ENCODE measurements around the gene CREBRF.

Gene CREBRF

GRCh38 chr5:173033923-173034322 lies 22.2 kb upstream of the CREBRF start:
- H3K27ac ChIP-seq (replicated peaks), result no peak overlapping the region
- TF ChIP-seq GABPA (IDR thresholded peaks at IDR 0.05; ENCODE audit: low read depth) (no peak), CTCF (IDR thresholded peaks at IDR 0.05; ENCODE audit: insufficient read depth, low read length) (no peak), POLR2AphosphoS5 (IDR thresholded peaks at IDR 0.05; ENCODE audit: low read depth) (no peak), SPI1 (IDR thresholded peaks at IDR 0.05; ENCODE audit: borderline replicate concordance, low read depth) (no peak)
- TF ChIP-seq, protein P1, sequence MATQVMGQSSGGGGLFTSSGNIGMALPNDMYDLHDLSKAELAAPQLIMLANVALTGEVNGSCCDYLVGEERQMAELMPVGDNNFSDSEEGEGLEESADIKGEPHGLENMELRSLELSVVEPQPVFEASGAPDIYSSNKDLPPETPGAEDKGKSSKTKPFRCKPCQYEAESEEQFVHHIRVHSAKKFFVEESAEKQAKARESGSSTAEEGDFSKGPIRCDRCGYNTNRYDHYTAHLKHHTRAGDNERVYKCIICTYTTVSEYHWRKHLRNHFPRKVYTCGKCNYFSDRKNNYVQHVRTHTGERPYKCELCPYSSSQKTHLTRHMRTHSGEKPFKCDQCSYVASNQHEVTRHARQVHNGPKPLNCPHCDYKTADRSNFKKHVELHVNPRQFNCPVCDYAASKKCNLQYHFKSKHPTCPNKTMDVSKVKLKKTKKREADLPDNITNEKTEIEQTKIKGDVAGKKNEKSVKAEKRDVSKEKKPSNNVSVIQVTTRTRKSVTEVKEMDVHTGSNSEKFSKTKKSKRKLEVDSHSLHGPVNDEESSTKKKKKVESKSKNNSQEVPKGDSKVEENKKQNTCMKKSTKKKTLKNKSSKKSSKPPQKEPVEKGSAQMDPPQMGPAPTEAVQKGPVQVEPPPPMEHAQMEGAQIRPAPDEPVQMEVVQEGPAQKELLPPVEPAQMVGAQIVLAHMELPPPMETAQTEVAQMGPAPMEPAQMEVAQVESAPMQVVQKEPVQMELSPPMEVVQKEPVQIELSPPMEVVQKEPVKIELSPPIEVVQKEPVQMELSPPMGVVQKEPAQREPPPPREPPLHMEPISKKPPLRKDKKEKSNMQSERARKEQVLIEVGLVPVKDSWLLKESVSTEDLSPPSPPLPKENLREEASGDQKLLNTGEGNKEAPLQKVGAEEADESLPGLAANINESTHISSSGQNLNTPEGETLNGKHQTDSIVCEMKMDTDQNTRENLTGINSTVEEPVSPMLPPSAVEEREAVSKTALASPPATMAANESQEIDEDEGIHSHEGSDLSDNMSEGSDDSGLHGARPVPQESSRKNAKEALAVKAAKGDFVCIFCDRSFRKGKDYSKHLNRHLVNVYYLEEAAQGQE (IDR thresholded peaks at IDR 0.05; ENCODE audit: insufficient replicate concordance, low read depth), result no peak
- no peaks in the 10 kb centered on the region for H3K27me3 ChIP-seq (ENCODE audit: insufficient read depth, poor library complexity, severe bottlenecking)

GRCh38 chr5:173035904-173036707 lies 20.0 kb upstream of the CREBRF start:
- no peak for DNase-seq (ENCODE audit: low read depth in 1 of 2, low spot score in 1 of 2)
- TF ChIP-seq GABPA (IDR thresholded peaks at IDR 0.05; ENCODE audit: low read depth) (no peak), POLR2AphosphoS5 (IDR thresholded peaks at IDR 0.05; ENCODE audit: low read depth) (no peak; the same call in 1 of the 2 replicates), CTCF (IDR thresholded peaks at IDR 0.05; ENCODE audit: insufficient read depth, low read length) (no peak), SPI1 (IDR thresholded peaks at IDR 0.05; ENCODE audit: borderline replicate concordance, low read depth) (no peak)
- TF ChIP-seq, protein P1 (IDR thresholded peaks at IDR 0.05; ENCODE audit: insufficient replicate concordance, low read depth), result no peak
- Histone ChIP-seq H3K27me3 (ENCODE audit: insufficient read depth, poor library complexity, severe bottlenecking) (no peaks in the 10 kb centered on the region), H3K4me3 (replicated peaks; ENCODE audit: insufficient read depth, low read length) (no peak overlapping the region), H3K27ac (replicated peaks) (no peak overlapping the region)

More at GRCh38 chr5:173033923-173034322, 22.2 kb upstream of the CREBRF start:
- H3K4me3 ChIP-seq (replicated peaks; ENCODE audit: insufficient read depth, low read length), result no peak overlapping the region
- DNase-seq (ENCODE audit: low read depth in 1 of 2, low spot score in 1 of 2), result no peak

DNA sequence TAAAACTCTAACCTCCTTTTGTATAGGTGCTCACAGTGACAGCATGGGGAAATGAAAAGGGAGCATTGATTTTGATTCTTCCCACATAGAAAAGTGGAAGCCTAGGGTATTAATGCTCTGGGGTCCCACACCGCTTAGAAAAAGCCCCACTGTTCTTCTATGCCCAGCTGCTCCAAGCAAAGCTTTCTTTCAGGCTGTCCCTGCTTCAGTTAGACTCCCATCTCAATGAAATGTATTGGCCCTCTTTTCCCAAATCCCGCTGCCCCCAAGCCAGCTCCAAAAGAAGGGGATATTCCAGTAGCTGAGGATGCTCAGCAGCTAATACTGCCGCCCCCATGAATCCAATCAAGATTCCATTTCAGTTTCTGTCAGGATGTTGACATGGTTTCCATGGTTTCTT lies 17.0 kb upstream of the CREBRF start:
- no peak for DNase-seq (ENCODE audit: low read depth in 1 of 2, low spot score in 1 of 2)
- TF ChIP-seq SPI1 (IDR thresholded peaks at IDR 0.05; ENCODE audit: borderline replicate concordance, low read depth) (no peak), CTCF (IDR thresholded peaks at IDR 0.05; ENCODE audit: insufficient read depth, low read length) (no peak), GABPA (IDR thresholded peaks at IDR 0.05; ENCODE audit: low read depth) (no peak), POLR2AphosphoS5 (IDR thresholded peaks at IDR 0.05; ENCODE audit: low read depth) (no peak)
- Histone ChIP-seq H3K4me3 (replicated peaks; ENCODE audit: insufficient read depth, low read length) (no peak overlapping the region), H3K27ac (replicated peaks) (no peak overlapping the region), H3K27me3 (ENCODE audit: insufficient read depth, poor library complexity, severe bottlenecking) (no peaks in the 10 kb centered on the region)

Data from HL-60 (cell line).